Caco-2 (cell line): ENCODE measurements around the gene GALT. TPM values are rescaled to one million over a fixed set of nuclear protein-coding genes. Genes with fewer than 3 reads are reported as not detected.

ENCODE experiments used
- BruUV-seq: library from RNA; stranded (reverse); fragments of 400-500 nt; replicated peaks from 2 replicates; lab custom pipeline; 2021; lab: Mats Ljungman, UMichigan
- CTCF ChIA-PET: fragments of 300-600 bp; sonication (Branson Sonifier 250); formaldehyde crosslinking; loops from one replicate; lab custom pipeline; 2022; ENCODE audit warnings: antibody characterized with exemption; lab: Charles Lee
- POLR2A ChIA-PET: fragments of 300-600 bp; sonication (Branson Sonifier 250); formaldehyde crosslinking; loops from one replicate; lab custom pipeline; 2022; ENCODE audit warnings: antibody characterized with exemption; lab: Charles Lee
- DNase-seq, 2 experiments: peaks; one replicate each; pipeline versions ENCODE4 v3.0.0 to v3.0.0-alpha.2; 2020 to 2022
- H3K27me3 ChIP-seq: replicated peaks from 2 replicates; pipeline ENCODE4 v1.6.0; 2011; ENCODE audit warnings: low read length; ENCODE audit not compliant: control insufficient read depth, insufficient read depth
- H3K36me3 ChIP-seq: 2 replicates; pipeline ENCODE4 v1.5.1; 2011; ENCODE audit warnings: low read length; ENCODE audit not compliant: control insufficient read depth, insufficient read depth
- H3K4me1 ChIP-seq: fragments of 250-450 bp; sonication (Bioruptor Pico); 2 replicates; pipeline ENCODE4 v1.5.1; 2020; ENCODE audit warnings: mild to moderate bottlenecking
- H3K4me3 ChIP-seq: 2 replicates; pipeline ENCODE4 v1.5.1; 2011; ENCODE audit warnings: low read depth, mild to moderate bottlenecking, control low read depth, low read length
- H3K9me3 ChIP-seq: fragments of 250-450 bp; sonication (Bioruptor Pico); 2 replicates; pipeline ENCODE4 v1.5.1; 2020; ENCODE audit warnings: mild to moderate bottlenecking, moderate library complexity
- H3K27ac Mint-ChIP-seq: one replicate; pipeline ENCODE4 v1.8.0; 2022; ENCODE audit warnings: mixed read lengths; ENCODE audit not compliant: unreplicated experiment
- H3K27me3 Mint-ChIP-seq: one replicate; pipeline ENCODE4 v1.8.0; 2022; ENCODE audit warnings: mixed read lengths; ENCODE audit not compliant: insufficient read depth, unreplicated experiment
- H3K36me3 Mint-ChIP-seq: one replicate; pipeline ENCODE4 v1.8.0; 2022; ENCODE audit warnings: mild to moderate bottlenecking, mixed read lengths; ENCODE audit not compliant: insufficient read depth, unreplicated experiment
- H3K4me1 Mint-ChIP-seq: one replicate; pipeline ENCODE4 v1.8.0; 2022; ENCODE audit warnings: low read depth, mixed read lengths; ENCODE audit not compliant: unreplicated experiment
- H3K4me3 Mint-ChIP-seq: one replicate; pipeline ENCODE4 v1.8.0; 2022; ENCODE audit warnings: mild to moderate bottlenecking, moderate library complexity, mixed read lengths; ENCODE audit not compliant: unreplicated experiment
- H3K9me3 Mint-ChIP-seq: one replicate; pipeline ENCODE4 v1.8.0; 2022; ENCODE audit warnings: mixed read lengths; ENCODE audit not compliant: unreplicated experiment
- CTCF ChIP-seq, 2 experiments: fragments of 200-600 bp in 1 of 2; IDR thresholded peaks; 1 replicate in 1 of 2; 2 replicates in 1 of 2; pipeline versions ENCODE4 v1.5.1 to v1.8.0; 2011 to 2022; ENCODE audit warnings: antibody characterized with exemption in 1 of 2, control low read depth in 1 of 2, inconsistent platforms in 1 of 2, low read depth in 1 of 2, low read length in 1 of 2, mild to moderate bottlenecking in 1 of 2, moderate library complexity in 1 of 2; ENCODE audit not compliant: insufficient read depth in 1 of 2, severe bottlenecking in 1 of 2, unreplicated experiment in 1 of 2
- intact Hi-C: fragments of 100-400 bp; cut with micrococcal nuclease; formaldehyde crosslinking; loops from one replicate; pipeline ENCODE4 v1.10.0; 2022; ENCODE audit not compliant: unreplicated experiment
- total RNA-seq: library from RNA; stranded (reverse); gene quantifications from 2 replicates; pipeline ENCODE4 v1.2.3, GENCODE V29; 2022

Gene GALT
- total RNA-seq, 1 experiment from 2014 or later: 50.1 TPM

- Mint-ChIP-seq H3K36me3 (no peaks in the 10 kb centered on the region), H3K9me3 (no peaks in the 10 kb centered on the region), H3K27me3 (no peaks in the 10 kb centered on the region), H3K27ac (no peak overlapping the region), H3K4me3 (peak overlapping the region; percentile 81), H3K4me1 (peaks cover 28% of the 10 kb centered on the region)
- no TSS peak for BruUV-seq
- intact Hi-C loops: loop anchor here (2.0 kb wide), 1 partner anchor 18 kb away; the partner anchor contains the start of gene GALT
- H3K27me3 ChIP-seq: no peaks in the 10 kb centered on the region
- no peak for TF ChIP-seq CTCF (IDR thresholded peaks at IDR 0.05; ENCODE audit: insufficient read depth in 1 of 2, low read depth in 1 of 2, low read length in 1 of 2, severe bottlenecking in 1 of 2, unreplicated experiment in 1 of 2)
- no peak for DNase-seq
- no peaks in the 10 kb centered on the region; the same call in 1 of the 2 replicates for H3K9me3 ChIP-seq
- ChIA-PET POLR2A (interaction anchor here (0.6 kb wide), 2 partner anchors 13 to 1063 kb away, joined by 3 read pairs; partner anchors contain the start of gene IL11RA), CTCF (interaction anchor here (1.2 kb wide), 2 partner anchors 18 to 27 kb away, joined by 5 to 9 read pairs; partner anchors contain the start of genes GALT and SIGMAR1)
- H3K4me3 ChIP-seq: no peak overlapping the region; the same call in 1 of the 2 replicates
- H3K36me3 ChIP-seq: no peaks in the 10 kb centered on the region
- H3K4me1 ChIP-seq: peaks cover 15% of the 10 kb centered on the region
Measured at GRCh38 chr9:34665067-34665380, 18.5 kb downstream of the GALT start.

GRCh38 chr9:34665381-34666250 is 19.1 kb downstream of the GALT start:
- intact Hi-C loops: loop anchor here (2.0 kb wide), 1 partner anchor 19 kb away; the partner anchor contains the start of gene GALT
- no peaks in the 10 kb centered on the region for H3K9me3 Mint-ChIP-seq

More at GRCh38 chr9:34665381-34666250, 19.1 kb downstream of the GALT start:
- Mint-ChIP-seq H3K27ac (peak overlapping the region; percentile 61), H3K4me1 (peaks cover 28% of the 10 kb centered on the region), H3K27me3 (no peaks in the 10 kb centered on the region), H3K4me3 (peak overlapping the region; percentile 81), H3K36me3 (no peaks in the 10 kb centered on the region)
- H3K27me3 ChIP-seq: no peaks in the 10 kb centered on the region
- POLR2A ChIA-PET: interaction anchor here (0.6 kb wide), 3 partner anchors 14 to 1062 kb away, joined by 3 read pairs; partner anchors contain the start of genes IL11RA and VCP
- DNase-seq: peak; percentile 83 to 89
- CTCF ChIA-PET: interaction anchor here (0.5 to 1.2 kb wide), 3 partner anchors 19 to 35 kb away, joined by 5 to 9 read pairs (median 7); partner anchors contain the start of genes GALT and SIGMAR1
- H3K4me3 ChIP-seq: peak overlapping the region; percentile 57
- H3K9me3 ChIP-seq: no peaks in the 10 kb centered on the region; the same call in 1 of the 2 replicates
- no peaks in the 10 kb centered on the region for H3K36me3 ChIP-seq
- TSS peak; percentile 61 for BruUV-seq
- peaks cover 15% of the 10 kb centered on the region for H3K4me1 ChIP-seq
- no peak for TF ChIP-seq CTCF (IDR thresholded peaks at IDR 0.05; ENCODE audit: insufficient read depth in 1 of 2, low read depth in 1 of 2, low read length in 1 of 2, severe bottlenecking in 1 of 2, unreplicated experiment in 1 of 2)
